HG02938 (cell line): ENCODE measurements around the gene FHIP1B.
A peak's percentile ranks its signal among the peaks of the same experiment; 100 is the strongest.

ENCODE experiments used
- ATAC-seq: cut with Tn5 transposase; IDR thresholded peaks from one replicate; pipeline ENCODE4 v1.9.1; 2021; ENCODE audit warnings: mild to moderate bottlenecking, moderate library complexity; ENCODE audit not compliant: unreplicated experiment

The FHIP1B gene

DNA sequence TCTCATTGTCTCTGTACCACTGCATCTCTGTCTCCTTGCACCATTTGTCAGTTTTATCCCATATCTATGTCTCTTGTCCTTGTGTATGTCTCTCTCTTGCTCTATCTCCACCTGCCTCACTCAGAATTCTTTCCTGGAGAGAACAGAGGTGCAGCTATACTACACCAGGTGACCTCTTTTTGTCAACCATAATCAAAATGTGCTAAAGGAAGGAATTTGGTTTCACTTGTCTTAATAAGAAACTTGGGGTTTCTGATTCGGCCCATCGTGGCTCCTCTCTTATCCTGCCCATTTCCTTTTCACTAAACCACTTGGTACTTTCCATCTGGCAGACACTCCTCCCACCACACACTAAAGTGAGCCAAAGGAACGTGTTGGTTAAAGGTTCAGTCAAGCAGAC lies 31.1 kb downstream of the FHIP1B start:
- peak; percentile 71 for ATAC-seq

DNA sequence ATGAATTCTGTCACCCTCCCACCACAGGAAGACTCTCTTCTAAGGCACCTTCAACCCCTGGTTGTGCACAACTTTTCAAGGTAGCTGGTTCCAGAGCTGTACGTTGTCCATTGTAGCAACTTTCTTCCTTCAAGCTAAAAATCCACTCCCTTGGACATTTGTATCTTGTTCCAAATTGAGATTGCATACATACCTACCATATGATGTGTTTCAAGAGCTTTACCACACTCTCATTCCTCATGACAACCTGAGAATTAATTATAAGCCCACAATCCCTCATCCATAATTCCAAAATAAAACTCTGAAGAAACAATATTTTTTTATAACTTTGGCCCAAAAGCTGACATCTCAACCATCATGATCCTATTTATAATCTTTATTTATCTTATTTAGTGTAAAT lies 32.4 kb downstream of the FHIP1B start:
- no peak for ATAC-seq

DNA sequence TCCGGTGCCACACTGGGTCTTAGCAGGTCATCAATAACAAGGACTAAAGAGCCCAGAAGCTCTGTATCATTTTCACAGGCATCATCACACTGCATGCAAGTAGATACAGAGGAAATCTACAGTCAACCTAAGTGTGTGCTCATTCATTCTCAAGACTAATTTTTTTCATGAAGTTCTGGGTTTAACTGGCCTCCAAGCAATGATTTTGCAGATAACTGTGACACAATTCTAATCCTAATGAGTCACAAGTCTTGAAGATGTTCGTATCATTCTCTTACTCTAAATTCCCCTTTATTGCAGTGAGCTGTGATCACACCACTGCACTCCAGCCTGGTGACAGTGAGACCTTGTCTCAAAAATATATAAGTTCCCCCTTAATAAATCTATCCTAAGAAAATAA lies 33.0 kb downstream of the FHIP1B start:
- no peak for ATAC-seq

- ATAC-seq = no peak
Observed at GRCh38 chr11:6200975-6201374, 33.5 kb downstream of the FHIP1B start.

DNA sequence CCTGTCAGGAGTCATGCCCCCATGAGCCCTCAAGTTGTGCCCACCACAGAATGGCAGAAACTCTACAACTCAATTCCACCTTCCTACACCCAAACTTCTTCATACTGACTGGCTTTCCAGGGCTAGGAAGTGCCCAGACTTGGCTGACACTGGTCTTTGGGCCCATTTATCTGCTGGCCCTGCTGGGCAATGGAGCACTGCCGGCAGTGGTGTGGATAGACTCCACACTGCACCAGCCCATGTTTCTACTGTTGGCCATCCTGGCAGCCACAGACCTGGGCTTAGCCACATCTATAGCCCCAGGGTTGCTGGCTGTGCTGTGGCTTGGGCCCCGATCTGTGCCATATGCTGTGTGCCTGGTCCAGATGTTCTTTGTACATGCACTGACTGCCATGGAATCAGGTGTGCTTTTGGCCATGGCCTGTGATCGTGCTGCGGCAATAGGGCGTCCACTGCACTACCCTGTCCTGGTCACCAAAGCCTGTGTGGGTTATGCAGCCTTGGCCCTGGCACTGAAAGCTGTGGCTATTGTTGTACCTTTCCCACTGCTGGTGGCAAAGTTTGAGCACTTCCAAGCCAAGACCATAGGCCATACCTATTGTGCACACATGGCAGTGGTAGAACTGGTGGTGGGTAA lies 35.1 kb downstream of the FHIP1B start, which contains the start of gene OR52W1:
OR52W1 (plus strand) TSS at position 51 of the 637 bp plus-strand sequence; CDS start at position 51, 0 bp downstream.
- ATAC-seq = no peak

DNA sequence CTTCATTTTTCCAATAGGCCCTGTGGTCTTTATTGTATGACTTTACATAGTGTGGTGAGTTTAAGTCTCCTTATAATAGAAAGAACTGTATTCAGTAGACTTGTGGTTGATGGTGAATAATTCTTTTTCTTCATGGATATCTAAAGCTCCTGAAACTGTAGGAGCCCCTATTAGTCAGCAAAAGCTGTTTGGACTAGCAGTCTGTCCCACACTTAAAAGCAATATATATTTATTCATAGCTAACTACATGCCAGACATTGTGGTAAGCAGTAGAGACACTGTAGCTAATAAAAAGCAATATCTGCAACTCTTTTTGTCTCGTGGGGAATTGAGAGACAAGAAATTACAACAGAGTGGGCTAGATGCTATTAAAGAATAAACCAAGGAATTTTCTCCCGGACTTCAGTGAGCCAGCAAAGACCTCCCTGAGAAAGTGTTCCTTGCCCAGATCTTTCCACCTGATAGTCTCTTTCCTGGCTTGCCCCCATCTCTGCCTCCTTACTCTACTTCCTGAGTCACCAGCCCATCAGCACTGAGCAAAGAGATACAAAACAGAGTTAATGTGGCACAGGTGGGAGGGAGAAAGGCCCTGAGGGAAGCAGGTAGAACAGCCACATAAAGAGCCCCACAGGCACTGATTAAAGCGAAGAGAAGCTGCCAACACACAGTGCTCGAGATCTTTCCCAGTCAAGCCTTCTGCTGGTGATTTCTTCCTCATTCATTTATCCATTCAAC lies 36.8 kb downstream of the FHIP1B start:
- no peak for ATAC-seq

DNA sequence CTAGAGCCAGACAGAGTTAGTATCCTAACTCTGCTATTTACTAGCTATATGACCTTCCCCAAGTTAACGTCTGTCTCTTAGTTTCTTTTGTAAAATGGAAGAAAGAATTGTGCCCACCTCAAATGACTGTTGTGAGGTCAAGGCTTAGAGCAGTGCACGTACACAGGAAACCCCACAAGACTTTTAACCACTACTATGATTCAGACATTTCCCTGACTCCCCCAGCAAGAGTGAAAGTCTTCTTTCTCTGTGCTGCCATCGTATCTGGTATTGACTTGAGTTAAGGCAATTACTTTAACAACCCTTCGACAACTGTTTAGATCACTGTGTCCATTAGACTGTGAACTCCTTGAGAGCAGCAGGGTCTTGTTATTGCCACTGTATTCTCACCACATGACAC lies 38.0 kb downstream of the FHIP1B start:
- peak; percentile 60 for ATAC-seq

DNA sequence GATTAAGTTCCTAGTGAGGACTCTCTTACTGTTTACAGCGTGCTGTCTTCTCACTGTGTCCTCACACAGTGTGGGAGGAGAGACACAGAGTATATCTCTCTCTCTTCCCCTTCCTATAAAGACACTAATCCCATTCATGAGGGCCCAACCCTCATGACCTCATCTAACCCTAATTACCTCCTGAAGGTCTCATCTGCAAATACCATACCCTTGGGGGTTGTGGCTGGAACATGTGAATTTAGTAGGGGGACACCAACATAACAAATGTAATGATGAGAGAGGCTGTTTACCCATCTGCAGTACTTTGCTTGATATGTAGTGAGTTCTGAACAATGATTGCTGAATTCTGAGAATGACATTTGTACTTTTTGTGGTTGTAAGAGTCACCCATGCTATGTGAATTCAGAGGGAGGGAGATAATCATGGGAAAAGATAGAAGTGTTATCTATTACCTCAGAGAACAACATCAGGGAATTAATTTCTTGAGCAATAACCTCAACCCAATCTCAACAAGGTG lies 40.3 kb downstream of the FHIP1B start:
- ATAC-seq = no peak

- ATAC-seq = no peak
Observed at GRCh38 chr11:6191742-6192141, 42.7 kb downstream of the FHIP1B start.

DNA sequence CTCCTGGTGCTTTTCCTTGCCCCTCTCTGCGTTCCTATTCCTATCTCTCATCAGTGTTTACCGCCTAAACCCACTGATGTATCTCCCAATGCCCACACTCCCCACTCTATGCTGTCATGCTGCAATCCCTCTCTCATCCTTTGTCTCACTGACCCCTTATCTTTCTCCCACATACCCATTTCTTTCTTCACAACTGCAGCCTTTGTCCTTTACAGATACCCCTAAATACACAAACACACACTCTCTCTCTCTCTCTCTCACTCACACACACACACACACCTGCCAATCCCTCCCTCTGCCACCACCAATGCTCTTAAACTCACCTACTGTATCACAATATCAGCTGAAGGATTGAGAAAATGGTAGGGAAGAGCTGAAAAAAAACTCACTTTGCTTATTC lies 59.0 kb downstream of the FHIP1B start:
- ATAC-seq = no peak

GRCh38 chr11:6170226-6170625 lies 64.2 kb downstream of the FHIP1B start, which contains the start of gene OR52B2:
Gene OR52B2, minus strand, starts transcription at chr11:6170326. Its CDS starts 0 bp downstream, at chr11:6170326.
- no peak for ATAC-seq
